Naive thymus-derived CD8-positive, alpha-beta T cell (primary cell): ENCODE results near the gene GLS2. TPM values are rescaled to one million over a fixed set of nuclear protein-coding genes. Genes with fewer than 3 reads are reported as not detected.
A peak's percentile ranks its signal among the peaks of the same experiment; 100 is the strongest.

Source experiments
- ATAC-seq, 2 donors: fragments of 150-1000 bp; cut with Tn5 transposase in 1 of 2; sonication (Bioruptor Pico), chemical (Tn5 transposase) in 1 of 2; 1 replicate in 1 of 2; 2 replicates in 1 of 2; pipeline ENCODE4 v1.10.0; 2021; ENCODE audit warnings: mild to moderate bottlenecking in 2 of 2, moderate library complexity in 2 of 2
- POLR2A ChIA-PET: fragments of 350-600 bp; sonication (Branson Sonifier 250); formaldehyde crosslinking; loops from one replicate; lab custom pipeline; 2021; ENCODE audit warnings: antibody characterized with exemption; lab: Charles Lee
- DNase-seq, 10 donors: peaks; one replicate each; pipeline versions ENCODE4 v3.0.0 to v3.0.0-alpha.2; 2020 to 2022
- H3K27ac Mint-ChIP-seq, 10 donors: one replicate each; pipeline ENCODE4 v1.8.0; 2020 to 2022; ENCODE audit warnings: mild to moderate bottlenecking in 10 of 10, mixed read lengths in 10 of 10, moderate library complexity in 4 of 10, inconsistent platforms in 1 of 10
- H3K27me3 Mint-ChIP-seq, 5 donors: one replicate each; pipeline ENCODE4 v1.8.0; 2021 to 2022; ENCODE audit warnings: mixed read lengths in 5 of 5
- H3K36me3 Mint-ChIP-seq, 3 donors: one replicate each; pipeline ENCODE4 v1.8.0; 2020 to 2022; ENCODE audit warnings: mixed read lengths in 3 of 3, mild to moderate bottlenecking in 2 of 3, inconsistent platforms in 1 of 3
- H3K4me1 Mint-ChIP-seq, 4 donors: one replicate each; pipeline ENCODE4 v1.8.0; 2021 to 2022; ENCODE audit warnings: mixed read lengths in 4 of 4
- H3K4me3 Mint-ChIP-seq, 10 donors: one replicate each; pipeline ENCODE4 v1.8.0; 2020 to 2022; ENCODE audit warnings: mild to moderate bottlenecking in 10 of 10, mixed read lengths in 10 of 10, moderate library complexity in 6 of 10, inconsistent platforms in 1 of 10
- H3K9me3 Mint-ChIP-seq, 9 donors: one replicate each; pipeline ENCODE4 v1.8.0; 2020 to 2022; ENCODE audit warnings: mixed read lengths in 9 of 9, mild to moderate bottlenecking in 3 of 9, inconsistent platforms in 1 of 9, moderate library complexity in 1 of 9
- polyA plus RNA-seq, 3 donors: library from polyadenylated mRNA; unstranded; fragments of 300-500 nt; fragmentation: Illumina TruSeq; gene quantifications; one replicate each; pipeline ENCODE4 v1.2.3, GENCODE V29; 2021
- total RNA-seq, 8 experiments: library from RNA in 2 of 8; stranded (reverse) in 2 of 8; gene quantifications; one replicate each; pipeline ENCODE4 v1.2.3 and lab custom pipeline; 2021 to 2026

GLS2 gene
- total and polyA plus RNA-seq, 5 experiments from 2014 or later, result 3.2 to 11.5 (median 6.5) TPM

GRCh38 chr12:56487448-56488040 is 417 bp downstream of the GLS2 start:
- ATAC-seq (peak; percentile 26 to 41), DNase-seq (peak in 8 of 10 donors; percentile 8 to 65 (median 24))
- H3K36me3 Mint-ChIP-seq, result no peaks in the 10 kb centered on the region
- H3K27ac Mint-ChIP-seq, result peak overlapping the region; percentile 66 to 94 (median 87)
- peak overlapping the region; percentile 88 to 95 (median 94) for H3K4me3 Mint-ChIP-seq
- POLR2A ChIA-PET, result interaction anchor here (0.5 to 1.9 kb wide), 7 partner anchors 15 to 230 kb away, joined by 3 to 6 read pairs (median 4); partner anchors contain the start of genes ANKRD52 and IL23A
- H3K9me3 Mint-ChIP-seq, result no peaks in the 10 kb centered on the region
- peaks cover 8 to 20% (median 18%) of the 10 kb centered on the region in 4 donors for H3K4me1 Mint-ChIP-seq
- peaks cover 4 to 15% (median 9%) of the 10 kb centered on the region in 5 donors for H3K27me3 Mint-ChIP-seq

GRCh38 chr12:56486694-56487093 is 1.3 kb downstream of the GLS2 start:
- H3K27ac Mint-ChIP-seq, result peak overlapping the region in 2 of 10 donors; percentile 37 to 82
- POLR2A ChIA-PET, result no interaction called here
- H3K4me3 Mint-ChIP-seq, result peak overlapping the region; percentile 88 to 95 (median 94)
- ATAC-seq (no peak), DNase-seq (no peak)
- no peaks in the 10 kb centered on the region for H3K36me3 Mint-ChIP-seq
- H3K27me3 Mint-ChIP-seq, result peaks cover 4 to 13% (median 8%) of the 10 kb centered on the region in 5 donors
- H3K9me3 Mint-ChIP-seq, result no peaks in the 10 kb centered on the region
- peaks cover 8 to 20% (median 18%) of the 10 kb centered on the region in 4 donors for H3K4me1 Mint-ChIP-seq

GRCh38 chr12:56484566-56484965 is 3.4 kb downstream of the GLS2 start:
- Mint-ChIP-seq H3K27me3 (peaks cover 0 to 3% (median 0%) of the 10 kb centered on the region in 5 donors), H3K4me3 (no peak overlapping the region), H3K36me3 (no peaks in the 10 kb centered on the region), H3K9me3 (no peaks in the 10 kb centered on the region), H3K4me1 (peaks cover 12 to 27% (median 20%) of the 10 kb centered on the region in 4 donors), H3K27ac (peak overlapping the region in 1 of 10 donors; percentile 12)
- POLR2A ChIA-PET, result interaction anchor here (2.7 kb wide), 1 partner anchor 15 kb away, joined by 8 read pairs; the partner anchor contains the start of gene SPRYD4
- ATAC-seq, result no peak
- no peak for DNase-seq

- Mint-ChIP-seq H3K27ac (no peak overlapping the region), H3K27me3 (no peaks in the 10 kb centered on the region), H3K36me3 (peaks cover 0 to 3% (median 0%) of the 10 kb centered on the region in 3 donors), H3K4me1 (peaks cover 0 to 10% (median 5%) of the 10 kb centered on the region in 4 donors), H3K9me3 (no peaks in the 10 kb centered on the region), H3K4me3 (no peak overlapping the region)
- DNase-seq (no peak), ATAC-seq (no peak)
- POLR2A ChIA-PET, result interaction anchor here (0.9 to 1.7 kb wide), 2 partner anchors 12 to 364 kb away, joined by 5 to 6 read pairs; partner anchors contain the start of gene SPRYD4
Observed at GRCh38 chr12:56479625-56480024, 8.3 kb downstream of the GLS2 start.

- POLR2A ChIA-PET, result interaction anchor here (1.3 kb wide), 1 partner anchor 9 kb away, joined by 3 read pairs; the partner anchor contains the start of gene SPRYD4
Observed at GRCh38 chr12:56477521-56478225, 10.3 kb downstream of the GLS2 start.

GRCh38 chr12:56476972-56477432 is 11.0 kb downstream of the GLS2 start:
- Mint-ChIP-seq H3K4me1 (peaks cover 2 to 12% (median 7%) of the 10 kb centered on the region in 4 donors), H3K9me3 (no peaks in the 10 kb centered on the region), H3K4me3 (no peak overlapping the region), H3K27me3 (no peaks in the 10 kb centered on the region), H3K36me3 (peaks cover 0 to 13% (median 0%) of the 10 kb centered on the region in 3 donors), H3K27ac (peak overlapping the region in 2 of 10 donors; percentile 23 to 29)
- no peak for ATAC-seq
- POLR2A ChIA-PET, result interaction anchor here (0.8 to 1.3 kb wide), 2 partner anchors 8 to 13 kb away, joined by 3 read pairs; partner anchors contain the start of gene SPRYD4
- DNase-seq, result no peak

More at GRCh38 chr12:56477521-56478225, 10.3 kb downstream of the GLS2 start:
- Mint-ChIP-seq H3K9me3 (no peaks in the 10 kb centered on the region), H3K36me3 (peaks cover 0 to 13% (median 0%) of the 10 kb centered on the region in 3 donors), H3K27ac (peak overlapping the region in 4 of 10 donors; percentile 14 to 62 (median 26)), H3K27me3 (no peaks in the 10 kb centered on the region), H3K4me1 (peaks cover 0 to 10% (median 7%) of the 10 kb centered on the region in 4 donors), H3K4me3 (peak overlapping the region in 1 of 10 donors; percentile 3)
- DNase-seq, result no peak
- ATAC-seq, result no peak

GRCh38 chr12:56476143-56476542 is 11.8 kb downstream of the GLS2 start:
- Mint-ChIP-seq H3K27me3 (no peaks in the 10 kb centered on the region), H3K4me1 (peaks cover 6 to 21% (median 12%) of the 10 kb centered on the region in 4 donors), H3K9me3 (no peaks in the 10 kb centered on the region), H3K36me3 (peaks cover 0 to 15% (median 0%) of the 10 kb centered on the region in 3 donors), H3K27ac (peak overlapping the region in 5 of 10 donors; percentile 36 to 81 (median 45)), H3K4me3 (no peak overlapping the region)
- ATAC-seq (no peak), DNase-seq (no peak)
- POLR2A ChIA-PET, result interaction anchor here (0.8 kb wide), 1 partner anchor 12 kb away, joined by 3 read pairs; no protein-coding TSS in a partner anchor

GRCh38 chr12:56474389-56474788 is 13.6 kb downstream of the GLS2 start:
- Mint-ChIP-seq H3K4me1 (peaks cover 13 to 29% (median 20%) of the 10 kb centered on the region in 4 donors), H3K9me3 (no peaks in the 10 kb centered on the region), H3K36me3 (peaks cover 0 to 15% (median 0%) of the 10 kb centered on the region in 3 donors), H3K27ac (peak overlapping the region in 3 of 10 donors; percentile 38 to 44 (median 41)), H3K4me3 (no peak overlapping the region), H3K27me3 (no peaks in the 10 kb centered on the region)
- DNase-seq (no peak), ATAC-seq (no peak)
- POLR2A ChIA-PET, result no interaction called here

- Mint-ChIP-seq H3K9me3 (no peaks in the 10 kb centered on the region), H3K4me3 (peak overlapping the region; percentile 90 to 98 (median 96)), H3K27ac (peak overlapping the region; percentile 96 to 99 (median 98)), H3K4me1 (peaks cover 18 to 39% (median 33%) of the 10 kb centered on the region in 4 donors), H3K27me3 (no peaks in the 10 kb centered on the region), H3K36me3 (peaks cover 0 to 8% (median 0%) of the 10 kb centered on the region in 3 donors)
- ATAC-seq (no peak), DNase-seq (no peak)
- POLR2A ChIA-PET, result interaction anchor here (0.5 to 2.4 kb wide), 15 partner anchors 8 to 365 kb away, joined by 3 to 8 read pairs (median 5); partner anchors contain the start of genes GLS2, PA2G4, RNF41 and SMARCC2
Observed at GRCh38 chr12:56469007-56469930, 18.7 kb downstream of the GLS2 start.

- H3K4me1 Mint-ChIP-seq, result peaks cover 19 to 42% (median 35%) of the 10 kb centered on the region in 4 donors
- peak; percentile 94 to 96 for ATAC-seq
Observed at GRCh38 chr12:56468216-56469006, 19.6 kb downstream of the GLS2 start, which contains the start of gene SPRYD4. TSS of gene SPRYD4 (plus strand) at chr12:56468578. CDS start at chr12:56468592, 14 bp downstream.

More at GRCh38 chr12:56468216-56469006, 19.6 kb downstream of the GLS2 start, which contains the start of gene SPRYD4:
- Mint-ChIP-seq H3K27me3 (no peaks in the 10 kb centered on the region), H3K36me3 (peaks cover 0 to 5% (median 0%) of the 10 kb centered on the region in 3 donors), H3K9me3 (no peaks in the 10 kb centered on the region), H3K27ac (peak within 1 kb of the TSS; percentile 96 to 99 (median 98)), H3K4me3 (peak within 1 kb of the TSS; percentile 90 to 98 (median 96))
- POLR2A ChIA-PET, result interaction anchor here (0.5 to 2.4 kb wide), 20 partner anchors 9 to 366 kb away, joined by 3 to 11 read pairs (median 5); partner anchors contain the start of genes CNPY2, IL23A, MYL6B and PA2G4
- DNase-seq, result peak; percentile 91 to 96 (median 93)
